Renal cortex interstitium (tissue), 15 donors: ENCODE measurements around the gene PRSS2. TPM values are rescaled to one million over a fixed set of nuclear protein-coding genes. Genes with fewer than 3 reads are reported as not detected.
"Not testable (repeated sequence)": the region's sequence is repeated elsewhere in the genome, so short reads cannot be mapped to it uniquely, and the experiment has no call there.

Experiments
- DNase-seq, 11 donors: peaks; one replicate each; pipeline ENCODE4 v3.0.0-alpha.2; 2013; ENCODE audit warnings: low read depth in 9 of 11, low spot score in 4 of 11; ENCODE audit errors: extremely low read depth in 1 of 11
- long read RNA-seq, 16 experiments: transcript quantifications; one replicate each; lab custom pipeline, GENCODE V29; 2026
- polyA plus RNA-seq, 3 donors: library from polyadenylated mRNA; unstranded; fragments of 120-200 nt; gene quantifications; one replicate each; pipeline ENCODE4 v1.2.1, GENCODE V29; 2013; ENCODE audit not compliant: insufficient read length in 3 of 3

Gene PRSS2
- not detected for polyA plus RNA-seq
- long read RNA-seq, donor 1, result 0 reads
- long read RNA-seq, donor 2, result 0 reads
- long read RNA-seq, donor 3, result 0 reads
- long read RNA-seq, donor 4, result 0 reads
- long read RNA-seq, donor 5, result 0 reads
- long read RNA-seq, donor 6, result 0 reads
- long read RNA-seq, donor 7, result 0 reads
- long read RNA-seq, donor 8, result 0 reads
- long read RNA-seq, donor 9, result 0 reads
- long read RNA-seq, donor 10, result 0 reads
- long read RNA-seq, donor 11, result 0 reads
- long read RNA-seq, donor 12, result 0 reads
- long read RNA-seq, donor 13, result 0 reads
- long read RNA-seq, donor 14, partial matches to known transcripts, result 0 of 1 reads
- long read RNA-seq, donor 14, other reads (novel, unspliced or antisense), result 0 of 1 reads
- long read RNA-seq, donor 15, result 0 reads
- long read RNA-seq, donor 16, result 0 reads

- no peak for DNase-seq
Measured at GRCh38 chr7:142770661-142771352, at the start of gene PRSS2. TSS of gene PRSS2 (plus strand) at chr7:142770970. CDS start at chr7:142770983, 13 bp downstream.

GRCh38 chr7:142720986-142721385, 49.8 kb upstream of the PRSS2 start:
- no peak for DNase-seq

GRCh38 chr7:142722248-142722794, 48.4 kb upstream of the PRSS2 start:
- DNase-seq, result no peak

GRCh38 chr7:142733271-142733670, 37.5 kb upstream of the PRSS2 start:
- DNase-seq, result no peak

- no peak for DNase-seq
Measured at GRCh38 chr7:142739923-142740492, 30.8 kb upstream of the PRSS2 start.

GRCh38 chr7:142740786-142741185, 30.0 kb upstream of the PRSS2 start:
- DNase-seq, result no peak

GRCh38 chr7:142741932-142742331, 28.8 kb upstream of the PRSS2 start:
- DNase-seq, result not testable (repeated sequence)

GRCh38 chr7:142745091-142745635, 25.6 kb upstream of the PRSS2 start:
- no peak for DNase-seq

- no peak for DNase-seq
Measured at GRCh38 chr7:142745745-142746144, 25.0 kb upstream of the PRSS2 start.

- no peak for DNase-seq
Measured at GRCh38 chr7:142746264-142746663, 24.5 kb upstream of the PRSS2 start.

GRCh38 chr7:142748410-142748809, 22.4 kb upstream of the PRSS2 start:
- DNase-seq, result not testable (repeated sequence)

GRCh38 chr7:142749218-142749993, 21.4 kb upstream of the PRSS2 start, which contains the start of gene PRSS1:
TSS of gene PRSS1 (plus strand) at chr7:142749472. CDS start at chr7:142749485, 13 bp downstream.
- DNase-seq, result no peak

GRCh38 chr7:142750321-142750938, 20.3 kb upstream of the PRSS2 start:
- DNase-seq, result no peak

GRCh38 chr7:142751526-142752175, 19.1 kb upstream of the PRSS2 start:
- DNase-seq, result not testable (repeated sequence)

- DNase-seq, result no peak
Measured at GRCh38 chr7:142752376-142753225, 18.2 kb upstream of the PRSS2 start.

GRCh38 chr7:142753366-142753765, 17.4 kb upstream of the PRSS2 start:
- no peak for DNase-seq
